Measurements from ENCODE around the gene NUP188. TPM values are rescaled to one million over a fixed set of nuclear protein-coding genes. Genes with fewer than 3 reads are reported as not detected.
A peak's percentile ranks its signal among the peaks of the same experiment; 100 is the strongest.

NUP188 gene
- total and polyA plus RNA-seq, 12 donors, result 12.7 to 27.3 (median 19.9) TPM

DNA sequence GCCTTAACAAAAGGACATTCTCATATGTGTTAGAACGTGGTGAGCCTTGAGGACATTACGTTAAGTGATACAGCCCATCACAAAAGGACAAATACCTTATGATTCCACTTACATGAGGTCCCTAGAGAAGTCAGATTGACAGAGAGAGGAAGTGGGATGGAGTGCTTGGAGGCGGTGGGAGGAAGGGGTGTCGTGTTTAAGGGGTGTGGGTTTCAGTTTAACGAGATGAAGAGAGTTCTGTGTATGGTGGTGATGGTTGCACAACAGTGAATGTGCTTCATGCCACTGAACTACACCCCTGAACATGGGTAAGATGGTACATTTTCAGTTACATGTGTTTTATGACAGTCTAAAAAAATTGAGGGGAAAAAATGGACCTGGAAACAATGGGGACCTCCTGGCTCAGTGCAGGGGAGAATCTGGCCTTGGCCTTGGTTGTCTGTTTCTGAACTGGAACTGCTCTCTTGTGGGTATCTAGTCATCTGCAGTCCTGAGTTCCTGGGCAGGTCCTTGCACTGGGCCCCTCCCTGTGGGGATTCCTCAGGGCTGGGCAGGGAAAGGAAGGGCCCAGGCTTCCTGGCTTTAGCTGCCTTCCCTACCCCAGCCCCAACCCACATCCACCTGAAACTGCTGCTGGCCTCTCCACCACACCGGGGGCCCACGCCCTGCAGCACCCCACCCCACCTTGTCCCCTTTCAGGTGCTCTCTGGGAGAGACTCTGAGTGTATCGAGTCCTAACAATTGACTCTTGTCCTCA is 47.8 kb upstream of the NUP188 start:
- ATAC-seq (peak in 7 of 8 donors; percentile 24 to 72 (median 54)), DNase-seq (no peak)
- Histone ChIP-seq H3K36me3 (peaks cover 0 to 61% (median 24%) of the 10 kb centered on the region in 9 donors), H3K27ac (peak overlapping the region; percentile 7 to 86 (median 64)), H3K9me3 (no peaks in the 10 kb centered on the region), H3K27me3 (no peaks in the 10 kb centered on the region), H3K4me1 (peaks cover 15 to 57% (median 51%) of the 10 kb centered on the region in 9 donors), H3K4me3 (no peak overlapping the region)
- TF ChIP-seq, protein P1, sequence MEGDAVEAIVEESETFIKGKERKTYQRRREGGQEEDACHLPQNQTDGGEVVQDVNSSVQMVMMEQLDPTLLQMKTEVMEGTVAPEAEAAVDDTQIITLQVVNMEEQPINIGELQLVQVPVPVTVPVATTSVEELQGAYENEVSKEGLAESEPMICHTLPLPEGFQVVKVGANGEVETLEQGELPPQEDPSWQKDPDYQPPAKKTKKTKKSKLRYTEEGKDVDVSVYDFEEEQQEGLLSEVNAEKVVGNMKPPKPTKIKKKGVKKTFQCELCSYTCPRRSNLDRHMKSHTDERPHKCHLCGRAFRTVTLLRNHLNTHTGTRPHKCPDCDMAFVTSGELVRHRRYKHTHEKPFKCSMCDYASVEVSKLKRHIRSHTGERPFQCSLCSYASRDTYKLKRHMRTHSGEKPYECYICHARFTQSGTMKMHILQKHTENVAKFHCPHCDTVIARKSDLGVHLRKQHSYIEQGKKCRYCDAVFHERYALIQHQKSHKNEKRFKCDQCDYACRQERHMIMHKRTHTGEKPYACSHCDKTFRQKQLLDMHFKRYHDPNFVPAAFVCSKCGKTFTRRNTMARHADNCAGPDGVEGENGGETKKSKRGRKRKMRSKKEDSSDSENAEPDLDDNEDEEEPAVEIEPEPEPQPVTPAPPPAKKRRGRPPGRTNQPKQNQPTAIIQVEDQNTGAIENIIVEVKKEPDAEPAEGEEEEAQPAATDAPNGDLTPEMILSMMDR (IDR thresholded peaks at IDR 0.05), result no peak
- WGBS, 2 donors, result 53 to 56% methylated on average over 8 of the region's 8 CpGs
- intact Hi-C loops (cut with DNase I), result no loop called here

DNA sequence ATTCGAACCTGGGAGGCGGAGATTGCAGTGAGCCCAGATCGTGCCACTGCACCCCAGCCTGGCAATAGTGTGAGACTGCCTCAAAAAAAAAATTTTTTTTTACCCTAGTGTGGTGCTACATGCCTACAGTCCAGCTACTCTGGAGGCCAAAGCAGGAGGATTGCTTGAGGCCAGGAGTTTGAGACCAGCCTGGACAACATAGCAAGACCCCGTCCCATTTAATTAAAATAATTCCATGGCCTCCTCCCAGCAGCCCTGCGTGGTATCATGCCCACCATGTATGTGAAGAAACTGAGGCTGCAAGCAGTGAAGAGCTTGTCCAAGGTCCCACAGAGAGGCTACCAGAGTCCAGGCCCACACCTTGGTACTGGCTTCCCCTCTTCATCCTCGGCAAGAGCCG is 46.1 kb upstream of the NUP188 start:
- ATAC-seq (no peak), DNase-seq (no peak)
- Histone ChIP-seq H3K4me3 (no peak overlapping the region), H3K36me3 (peaks cover 0 to 52% (median 13%) of the 10 kb centered on the region in 9 donors), H3K27me3 (no peaks in the 10 kb centered on the region), H3K27ac (peak overlapping the region; percentile 58 to 86 (median 71)), H3K9me3 (no peaks in the 10 kb centered on the region), H3K4me1 (peaks cover 15 to 58% (median 52%) of the 10 kb centered on the region in 9 donors)
- 91 to 97% methylated on average over 7 of the region's 7 CpGs for WGBS, 2 donors
- TF ChIP-seq, protein P1 (IDR thresholded peaks at IDR 0.05), result no peak
- intact Hi-C loops (cut with DNase I), result no loop called here

DNA sequence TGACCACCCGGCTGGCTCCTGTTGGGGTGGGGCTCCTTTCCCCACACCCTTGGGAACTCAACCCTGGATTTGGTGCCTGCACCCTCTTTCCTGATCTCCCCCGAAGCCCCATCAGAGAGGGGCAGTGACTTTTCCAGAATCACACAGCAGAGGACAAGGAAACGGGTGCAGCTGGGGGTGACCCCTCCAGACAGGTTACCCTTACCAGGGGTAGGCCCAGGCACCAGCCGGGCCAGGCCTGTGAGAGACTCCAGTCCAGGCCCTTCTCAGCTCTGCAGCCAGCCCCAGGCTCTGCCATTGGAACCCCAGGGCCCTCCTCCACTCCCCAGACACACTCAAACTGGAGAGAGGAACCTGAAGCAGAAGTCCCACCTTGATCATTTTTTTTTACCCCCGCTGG is 45.7 kb upstream of the NUP188 start:
- H3K27me3 ChIP-seq, result no peaks in the 10 kb centered on the region
- intact Hi-C loops (cut with DNase I), result no loop called here
- no peaks in the 10 kb centered on the region for H3K9me3 ChIP-seq
- TF ChIP-seq, protein P1 (IDR thresholded peaks at IDR 0.05), result no peak
- DNase-seq, result no peak
- H3K27ac ChIP-seq, result peak overlapping the region; percentile 58 to 86 (median 71)
- 79 to 83% methylated on average over 5 of the region's 5 CpGs for WGBS, 2 donors
- H3K4me1 ChIP-seq, result peaks cover 15 to 62% (median 52%) of the 10 kb centered on the region in 9 donors
- ATAC-seq, result peak in 3 of 8 donors; percentile 4 to 23 (median 7)
- no peak overlapping the region for H3K4me3 ChIP-seq
- peaks cover 0 to 51% (median 9%) of the 10 kb centered on the region in 9 donors for H3K36me3 ChIP-seq

DNA sequence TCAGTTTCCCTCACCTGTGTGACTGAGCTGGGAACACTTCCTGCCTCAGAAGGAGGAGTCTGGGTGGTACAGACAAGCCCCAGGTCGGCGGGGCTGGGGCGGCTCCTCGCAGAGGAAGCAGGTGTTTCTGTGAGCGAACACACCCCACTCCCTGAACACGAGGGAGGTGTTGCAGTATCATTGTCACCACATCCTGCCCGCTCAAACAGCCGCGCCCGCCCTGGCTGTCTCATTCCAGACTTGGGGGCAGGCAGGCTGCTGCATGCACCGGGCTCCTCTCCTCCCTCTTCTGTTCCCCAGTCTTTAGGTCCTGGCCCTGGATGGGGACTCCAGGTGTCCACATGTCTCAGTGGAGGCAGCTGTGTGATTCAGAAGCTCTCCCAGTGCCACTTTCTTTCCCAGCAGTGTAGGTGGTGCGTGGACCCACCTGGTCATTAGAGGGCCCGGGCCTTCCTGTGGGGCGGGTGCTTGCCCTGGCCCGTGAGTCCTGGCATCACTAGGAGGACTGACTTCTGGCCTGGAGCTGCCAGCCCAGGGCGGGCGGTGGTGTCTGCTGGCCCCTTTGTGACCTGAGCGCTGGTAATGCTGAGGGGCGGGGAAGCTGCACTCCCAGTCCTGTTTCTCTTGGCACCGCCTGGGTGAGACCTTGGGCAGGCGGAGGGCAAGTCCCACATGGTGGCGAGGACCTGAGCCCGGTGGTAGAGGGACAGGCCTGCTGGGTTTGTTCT is 45.0 kb upstream of the NUP188 start:
- peak in 1 of 2 donors; percentile 64 for DNase-seq
- no peaks in the 10 kb centered on the region for H3K9me3 ChIP-seq
- H3K36me3 ChIP-seq, result peaks cover 0 to 51% (median 8%) of the 10 kb centered on the region in 9 donors
- H3K27ac ChIP-seq, result peak overlapping the region in 9 of 10 donors; percentile 60 to 86 (median 72)
- H3K27me3 ChIP-seq, result no peaks in the 10 kb centered on the region
- TF ChIP-seq, protein P1 (IDR thresholded peaks at IDR 0.05), result no peak
- 65 to 72% methylated on average over 22 to 23 of the region's 23 CpGs for WGBS, 2 donors
- H3K4me3 ChIP-seq, result no peak overlapping the region
- intact Hi-C loops (cut with DNase I), result no loop called here
- peaks cover 15 to 69% (median 52%) of the 10 kb centered on the region in 9 donors for H3K4me1 ChIP-seq
- peak; percentile 39 to 83 (median 67) for ATAC-seq
